Stimulated activated naive CD4-positive, alpha-beta T cell treated with Interleukin-2 at 50 U/mL for 16 hours (primary cell): ENCODE data around the gene SH3PXD2A.
"Not testable (repeated sequence)": the region's sequence is repeated elsewhere in the genome, so short reads cannot be mapped to it uniquely, and the experiment has no call there.

Experiments
- DNase-seq: peaks from one replicate; lab custom pipeline; 2025; lab: John Stamatoyannopoulos, UW

Gene SH3PXD2A

DNA sequence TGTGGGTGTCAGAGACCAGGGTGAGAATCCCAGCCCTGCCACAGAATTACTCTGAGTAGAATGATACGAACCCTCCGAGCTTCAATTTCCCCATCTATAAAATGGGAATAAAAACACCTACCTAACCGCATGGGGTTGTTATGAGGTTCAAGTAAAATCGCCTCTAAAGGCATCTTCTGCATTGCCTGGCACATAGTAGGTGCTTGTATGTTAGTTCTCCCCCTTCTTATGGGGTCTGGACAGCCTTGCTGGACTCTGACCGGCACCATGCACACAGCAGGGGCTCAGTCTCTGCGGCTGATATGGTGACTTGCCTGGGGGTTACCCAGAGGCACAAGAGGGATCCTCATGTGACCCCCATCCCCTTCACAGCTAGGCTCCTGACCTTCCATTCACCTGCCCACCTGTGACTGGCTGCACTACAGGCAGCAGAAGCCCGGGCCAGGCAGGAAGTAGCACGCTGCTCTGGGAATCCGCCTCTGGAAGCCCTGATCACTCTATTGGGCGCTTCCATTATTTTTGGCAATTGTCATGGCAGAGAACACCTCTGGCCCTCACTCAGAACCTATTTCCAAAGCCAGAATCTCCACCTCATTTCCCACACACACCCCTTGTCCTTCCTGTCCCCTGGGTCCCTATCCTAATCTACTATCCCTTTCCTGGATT, 6.0 kb downstream of the SH3PXD2A start:
- DNase-seq, result no peak

- no peak for DNase-seq
These were observed 7.4 kb downstream of the SH3PXD2A start for GRCh38 chr10:103847909-103848468.

- no peak for DNase-seq
These were observed 8.0 kb downstream of the SH3PXD2A start for GRCh38 chr10:103847346-103847745.

GRCh38 chr10:103845972-103846371, 9.4 kb downstream of the SH3PXD2A start:
- DNase-seq, result no peak

DNA sequence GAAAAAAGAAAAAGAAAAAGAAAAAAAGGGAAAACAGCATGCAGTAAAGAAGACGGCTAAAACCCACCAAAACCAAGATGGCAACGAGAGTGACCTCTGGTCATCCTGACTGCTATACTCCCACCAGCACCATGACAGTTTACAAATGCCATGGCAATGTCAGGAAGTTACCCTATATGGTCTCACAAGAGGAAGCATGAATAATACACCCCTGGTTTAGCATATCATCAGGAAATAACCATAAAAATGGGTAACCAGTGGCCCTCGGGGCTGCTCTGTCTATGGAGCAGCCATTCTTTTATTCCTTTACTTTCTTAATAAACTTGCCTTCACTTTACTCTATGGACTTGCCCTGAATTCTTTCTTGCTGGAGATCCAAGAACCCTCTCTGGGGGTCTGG, 10.0 kb downstream of the SH3PXD2A start:
- DNase-seq, result not testable (repeated sequence)

- DNase-seq, result no peak
These were observed 11.4 kb downstream of the SH3PXD2A start for GRCh38 chr10:103843854-103844570.

- no peak for DNase-seq
These were observed 12.3 kb downstream of the SH3PXD2A start for GRCh38 chr10:103843045-103843444.

DNA sequence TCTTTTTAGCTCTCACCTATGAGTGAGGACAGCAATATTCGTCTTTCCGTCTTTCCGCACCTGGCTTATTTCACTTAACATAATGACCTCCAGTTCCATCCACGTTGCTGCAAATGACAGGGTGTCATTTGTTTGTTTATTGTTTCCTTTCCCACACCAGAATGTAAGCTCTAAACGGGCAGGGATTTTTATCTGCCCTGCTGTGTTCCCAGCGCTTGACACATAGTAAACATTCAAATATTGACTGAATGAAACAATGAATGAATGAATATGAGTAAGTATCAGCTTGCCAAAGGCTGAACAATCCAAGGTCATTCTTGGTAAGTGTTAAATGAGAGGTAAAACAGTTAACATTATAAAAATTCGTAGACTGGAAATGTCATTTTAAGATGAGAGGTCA, 12.8 kb downstream of the SH3PXD2A start:
- no peak for DNase-seq

- DNase-seq, result no peak
These were observed 13.9 kb downstream of the SH3PXD2A start for GRCh38 chr10:103841519-103841918.

- DNase-seq, result no peak
These were observed 14.7 kb downstream of the SH3PXD2A start for GRCh38 chr10:103840740-103841070.

GRCh38 chr10:103839872-103840739, 15.3 kb downstream of the SH3PXD2A start:
- no peak for DNase-seq

DNA sequence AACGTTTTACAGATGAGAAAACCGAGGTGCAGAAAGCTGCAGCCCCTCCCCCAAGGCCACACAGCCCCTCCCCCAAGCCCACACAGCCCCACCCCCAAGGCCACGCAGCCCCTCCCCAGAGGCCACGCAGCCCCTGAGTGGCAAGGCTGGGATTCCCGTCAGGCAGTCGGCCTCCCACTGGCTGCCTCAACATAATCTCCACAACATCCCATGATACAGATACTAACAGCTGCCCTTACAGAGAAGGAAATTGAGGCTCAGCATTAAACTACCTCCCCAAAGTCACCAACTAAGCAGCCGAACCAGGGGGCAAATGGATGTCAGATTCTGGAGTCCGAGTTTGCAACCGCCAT, 15.9 kb downstream of the SH3PXD2A start:
- no peak for DNase-seq

GRCh38 chr10:103838862-103839518, 16.4 kb downstream of the SH3PXD2A start:
- DNase-seq, result no peak

DNA sequence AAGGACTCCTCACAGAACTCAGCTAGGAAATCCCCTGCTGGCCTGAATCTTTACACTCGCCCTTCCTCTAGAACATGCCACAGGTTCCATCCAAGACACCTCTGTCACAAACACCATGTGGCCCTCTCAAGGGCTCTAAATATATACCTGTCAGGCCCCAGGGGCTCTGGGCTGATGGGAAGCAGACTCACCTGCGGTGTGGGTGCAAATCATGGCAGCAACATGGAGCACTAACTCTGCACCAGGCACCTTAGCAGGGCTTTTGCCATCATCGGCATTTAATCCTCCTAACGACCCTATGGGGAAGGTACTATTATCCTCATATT, 17.3 kb downstream of the SH3PXD2A start:
- no peak for DNase-seq

DNA sequence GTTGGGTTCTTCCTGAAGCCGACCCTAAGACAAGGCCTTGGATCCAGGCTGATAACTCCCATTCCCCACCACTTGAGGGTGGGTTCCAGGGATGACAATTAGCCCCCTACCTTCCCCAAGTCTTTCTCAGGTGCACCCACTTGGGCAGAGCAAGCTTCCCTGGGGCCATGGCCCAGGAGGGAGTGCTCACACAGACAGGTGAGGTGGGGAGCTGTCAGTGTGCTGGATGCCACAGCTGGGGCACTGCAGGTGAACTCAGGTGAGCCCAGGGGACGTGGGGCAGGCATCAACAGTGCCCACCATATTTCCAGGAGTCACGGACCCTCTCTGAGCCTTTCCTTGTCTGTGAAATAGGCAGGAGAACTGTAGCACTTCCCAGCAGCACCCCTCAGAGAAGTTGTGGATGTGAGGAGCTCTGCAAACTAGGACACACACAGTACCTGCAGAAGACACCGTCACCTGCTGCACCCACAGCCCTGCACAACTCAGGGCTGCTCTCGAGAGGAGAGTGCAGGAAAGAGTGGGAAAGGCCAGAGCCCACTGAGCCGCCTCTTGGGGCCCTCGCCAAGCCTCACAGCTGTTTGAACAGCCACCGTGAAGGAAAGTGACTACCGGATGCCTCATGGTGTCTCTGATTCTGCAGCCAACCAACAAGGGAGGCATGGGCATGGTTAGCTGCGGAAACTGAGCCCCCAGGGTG, 17.9 kb downstream of the SH3PXD2A start:
- DNase-seq, result no peak

GRCh38 chr10:103836861-103837260, 18.5 kb downstream of the SH3PXD2A start:
- DNase-seq, result no peak

GRCh38 chr10:103836273-103836672, 19.1 kb downstream of the SH3PXD2A start:
- no peak for DNase-seq

DNA sequence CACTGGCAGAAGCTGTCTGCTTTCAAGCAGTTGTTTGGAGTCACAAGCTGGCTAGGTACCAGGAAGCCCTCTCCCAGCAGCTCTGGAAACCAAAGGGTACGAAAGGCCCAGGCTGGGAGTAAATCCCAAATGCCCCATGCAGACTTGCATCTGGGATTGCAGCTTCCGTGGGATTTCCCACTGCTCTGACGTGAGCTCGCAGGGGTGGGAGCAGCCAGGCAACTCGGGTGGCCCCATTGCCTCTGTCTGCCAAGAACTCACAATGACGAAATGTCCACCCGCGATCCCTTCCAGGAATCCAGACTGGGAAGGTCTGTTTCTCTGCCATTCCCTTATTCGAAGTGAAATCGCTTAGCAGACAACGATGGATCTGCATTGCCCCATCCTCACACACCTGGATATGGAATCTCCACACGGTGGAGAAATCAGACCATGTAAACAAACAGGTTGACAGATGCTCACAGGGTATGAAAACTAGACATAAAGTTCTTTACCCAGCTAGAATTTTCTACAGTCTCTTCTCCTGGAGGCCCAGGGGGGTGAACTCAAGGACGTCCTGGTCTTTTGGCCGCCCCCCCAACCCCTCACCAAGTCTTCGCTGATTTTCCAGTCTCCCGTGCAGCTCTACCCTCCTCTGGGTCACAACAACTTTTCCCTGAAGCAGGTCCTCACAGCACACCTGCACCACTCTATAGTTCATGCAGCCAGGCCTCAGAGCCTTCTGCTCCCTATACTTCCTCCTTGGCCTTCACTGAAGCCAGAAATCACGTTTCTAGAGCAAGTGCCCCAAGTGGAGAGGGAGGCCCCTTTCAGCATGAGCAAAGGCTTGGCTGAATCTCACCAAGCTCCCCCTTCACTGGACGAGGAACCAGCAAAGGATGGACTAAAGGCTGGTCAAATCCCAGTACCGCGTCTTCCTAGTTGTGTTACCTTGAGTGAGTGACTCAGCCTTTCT, 20.0 kb downstream of the SH3PXD2A start:
- DNase-seq, result no peak

GRCh38 chr10:103834436-103835095, 20.8 kb downstream of the SH3PXD2A start:
- no peak for DNase-seq
